22Rv1 (cell line): Measurements from ENCODE around the gene AIF1.

Experiments used
- CTCF ChIP-seq: fragments of 450-650 bp; IDR thresholded peaks from 2 replicates; pipeline ENCODE4 v1.5.1; 2017; ENCODE audit warnings: mild to moderate bottlenecking
- ZFX ChIP-seq: fragments of 450-650 bp; IDR thresholded peaks from 2 replicates; pipeline ENCODE4 v1.6.1; 2017; ENCODE audit warnings: antibody characterized with exemption, borderline replicate concordance

GRCh38 chr6:31621320-31621939 lies 6.4 kb downstream of the AIF1 start:
- TF ChIP-seq CTCF (no peak), ZFX (no peak)
